Activated CD8-positive, alpha-beta memory T cell treated with anti-CD3 and anti-CD28 coated beads, Interleukin-2, amount 50 U/mL, for 1 hour (primary cell): ENCODE results near the gene AP3S2.
"Not testable (repeated sequence)": the region's sequence is repeated elsewhere in the genome, so short reads cannot be mapped to it uniquely, and the experiment has no call there.

ENCODE experiments used
- DNase-seq: peaks from one replicate; pipeline ENCODE4 v3.0.0-alpha.2; 2020; ENCODE audit errors: extremely low read depth

The AP3S2 gene

GRCh38 chr15:89903015-89903857 lies 9.4 kb upstream of the AP3S2 start:
- DNase-seq = no peak

DNA sequence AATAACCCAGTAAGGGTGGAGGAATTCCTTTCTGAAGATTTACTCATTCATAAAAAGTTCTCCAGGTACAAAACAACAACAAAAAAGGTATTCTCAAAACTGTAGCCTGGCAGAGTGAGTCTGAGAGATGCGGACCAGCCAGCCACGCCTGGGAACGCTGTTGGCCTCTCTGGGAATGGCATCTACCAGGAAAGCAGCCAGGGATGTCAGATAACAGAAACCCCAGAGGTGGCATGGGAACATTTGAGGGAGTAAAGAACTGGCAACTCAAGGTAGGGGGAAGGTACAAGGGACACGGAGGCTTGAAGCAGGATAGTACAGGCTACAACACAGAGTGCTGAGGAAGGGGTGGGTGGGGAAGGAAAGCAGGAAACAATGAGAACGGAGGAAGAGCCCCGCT lies 7.1 kb upstream of the AP3S2 start:
- DNase-seq = no peak

- DNase-seq = no peak
These were observed 6.3 kb upstream of the AP3S2 start for GRCh38 chr15:89899951-89900567.

GRCh38 chr15:89899295-89899945 lies 5.6 kb upstream of the AP3S2 start:
- DNase-seq = no peak

DNA sequence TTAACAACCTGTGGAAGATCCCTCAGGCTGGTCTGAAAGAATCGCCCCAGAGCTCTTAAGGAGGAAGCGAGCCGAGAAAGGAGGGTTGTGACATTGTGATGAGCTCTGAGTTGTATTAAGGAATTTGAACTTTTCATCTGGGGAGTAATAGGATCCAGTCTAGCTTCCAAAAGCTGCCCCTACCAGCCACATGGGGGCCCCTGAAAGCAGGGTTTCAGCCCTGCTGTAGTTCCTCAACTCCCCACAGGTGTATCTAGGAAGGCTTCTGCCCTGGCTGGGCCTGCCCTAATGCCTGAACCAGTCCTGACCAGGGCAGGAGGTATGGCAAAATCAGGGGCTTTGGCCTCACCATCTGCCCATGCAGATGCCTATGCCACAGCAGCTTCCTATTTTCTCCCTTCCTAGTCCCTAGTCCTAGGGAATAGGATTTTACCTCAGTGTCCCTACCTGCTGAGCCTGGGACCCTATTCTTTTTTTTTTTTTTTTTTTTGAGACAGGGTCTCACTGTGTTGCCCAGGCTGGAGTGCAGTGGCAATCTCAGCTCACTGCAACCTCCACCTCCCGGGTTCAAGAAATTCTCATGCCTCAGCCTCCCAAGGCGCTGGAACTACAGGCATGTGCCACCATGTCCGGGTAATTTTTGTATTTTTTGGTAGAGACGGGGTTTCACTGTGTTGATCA lies 5.0 kb upstream of the AP3S2 start:
- no peak for DNase-seq

DNA sequence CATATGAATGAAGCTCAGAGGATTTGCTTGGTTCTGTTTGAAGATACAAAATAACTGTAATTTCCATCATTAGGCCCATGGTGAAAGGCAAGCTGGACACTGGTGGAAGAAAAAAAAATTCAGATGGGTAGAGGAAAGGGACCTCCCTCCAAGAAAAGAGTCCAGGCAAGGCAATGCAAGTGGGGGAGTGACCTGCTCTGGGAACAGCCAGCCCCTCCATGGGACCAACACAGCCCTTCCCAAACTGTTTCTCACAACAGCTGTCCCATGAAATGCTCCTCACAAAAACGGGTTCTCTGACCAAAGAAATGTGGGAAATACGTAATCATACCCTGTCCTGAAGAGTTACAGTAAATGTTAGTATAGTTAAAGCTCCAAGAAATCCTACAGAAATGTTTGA lies 4.4 kb upstream of the AP3S2 start:
- DNase-seq = no peak

DNA sequence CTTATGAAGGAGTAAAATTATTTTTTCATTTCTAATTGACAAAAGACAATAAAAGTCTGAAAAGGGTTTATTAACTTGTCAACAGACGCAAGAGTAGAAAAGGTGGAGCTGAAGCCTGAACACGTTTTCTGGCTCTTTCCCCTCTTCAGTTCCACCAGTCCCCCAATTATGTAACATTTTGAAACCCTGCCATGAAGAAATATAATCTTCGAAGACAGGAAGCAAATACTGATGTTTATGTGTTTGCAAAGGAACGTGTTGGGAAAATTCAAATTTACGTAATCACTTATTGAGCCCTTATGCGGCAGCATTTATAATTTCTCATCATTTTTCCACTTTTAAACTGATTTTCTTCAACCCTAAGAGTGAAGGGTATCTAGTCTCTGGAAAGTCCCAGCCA lies 767 bp downstream of the AP3S2 start:
- DNase-seq = no peak

DNA sequence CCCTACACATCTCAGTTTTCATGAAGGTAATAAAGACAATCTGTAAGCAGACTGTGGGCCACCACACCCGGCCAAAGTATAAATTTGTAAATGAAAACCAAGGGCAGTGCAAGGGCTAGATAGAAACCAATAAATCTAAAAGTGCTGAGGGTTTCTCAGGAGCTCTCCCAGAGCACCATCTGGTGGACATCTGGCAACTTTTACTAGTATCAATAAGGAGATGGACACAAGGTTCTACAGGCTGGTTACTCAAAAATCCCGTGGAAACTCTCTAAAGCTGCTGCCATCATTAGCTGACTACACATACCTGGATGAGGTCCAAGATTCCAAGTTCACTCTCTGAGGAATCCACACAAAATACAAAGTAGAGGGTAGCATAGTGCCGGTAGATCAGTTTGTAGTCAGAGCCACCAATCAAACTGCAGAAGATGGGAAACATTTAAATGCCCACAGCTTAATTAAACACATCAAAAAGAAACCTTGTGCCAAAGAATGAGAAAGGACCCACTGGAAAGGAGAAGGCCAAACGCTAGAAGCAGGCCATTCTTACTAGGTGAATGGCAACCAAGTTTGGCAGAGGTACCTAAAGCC lies 5.5 kb downstream of the AP3S2 start:
- DNase-seq = no peak

- no peak for DNase-seq
These were observed 8.2 kb downstream of the AP3S2 start for GRCh38 chr15:89885611-89886010.

GRCh38 chr15:89885179-89885578 lies 8.6 kb downstream of the AP3S2 start:
- not testable (repeated sequence) for DNase-seq

GRCh38 chr15:89883518-89883917 lies 10.3 kb downstream of the AP3S2 start:
- no peak for DNase-seq

DNA sequence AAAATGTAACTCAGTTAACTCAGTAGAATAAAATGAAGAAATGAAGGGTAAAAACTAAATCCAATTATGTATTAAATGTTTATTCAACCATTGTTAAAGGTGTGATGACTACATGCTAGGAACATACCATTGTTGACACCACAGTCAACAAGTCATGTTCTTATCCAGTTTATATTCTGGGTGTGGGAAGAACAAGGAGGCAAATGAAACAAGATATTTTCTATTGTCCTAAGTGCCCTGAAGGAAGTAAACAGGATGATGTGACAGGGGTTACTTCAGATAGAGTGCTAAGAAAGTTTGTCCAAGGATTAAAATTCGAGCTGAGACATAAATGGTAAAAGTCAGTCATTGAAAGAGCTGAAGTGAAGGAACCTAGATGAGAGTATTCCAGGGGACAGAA lies 13.1 kb downstream of the AP3S2 start:
- DNase-seq = no peak

DNA sequence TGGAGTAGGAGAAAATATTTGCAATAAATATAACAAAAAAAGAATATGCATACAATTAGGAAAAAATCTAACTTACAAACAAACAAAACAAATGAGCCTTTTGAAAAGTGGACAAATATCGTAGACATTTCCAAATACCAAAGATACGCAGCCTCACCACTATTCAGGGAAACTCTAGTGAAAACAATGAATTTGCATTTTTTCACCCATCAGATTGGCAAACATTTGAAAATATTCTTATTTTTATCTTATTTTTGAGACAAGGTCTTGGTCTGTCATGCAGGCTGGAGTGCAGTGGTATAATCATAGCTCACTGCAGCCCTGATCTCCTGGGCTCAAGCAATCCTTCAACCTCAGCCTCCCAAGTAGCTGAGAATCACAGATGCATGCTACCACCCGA lies 15.5 kb downstream of the AP3S2 start:
- DNase-seq = no peak

- no peak for DNase-seq
These were observed 16.7 kb downstream of the AP3S2 start for GRCh38 chr15:89877083-89877425.

DNA sequence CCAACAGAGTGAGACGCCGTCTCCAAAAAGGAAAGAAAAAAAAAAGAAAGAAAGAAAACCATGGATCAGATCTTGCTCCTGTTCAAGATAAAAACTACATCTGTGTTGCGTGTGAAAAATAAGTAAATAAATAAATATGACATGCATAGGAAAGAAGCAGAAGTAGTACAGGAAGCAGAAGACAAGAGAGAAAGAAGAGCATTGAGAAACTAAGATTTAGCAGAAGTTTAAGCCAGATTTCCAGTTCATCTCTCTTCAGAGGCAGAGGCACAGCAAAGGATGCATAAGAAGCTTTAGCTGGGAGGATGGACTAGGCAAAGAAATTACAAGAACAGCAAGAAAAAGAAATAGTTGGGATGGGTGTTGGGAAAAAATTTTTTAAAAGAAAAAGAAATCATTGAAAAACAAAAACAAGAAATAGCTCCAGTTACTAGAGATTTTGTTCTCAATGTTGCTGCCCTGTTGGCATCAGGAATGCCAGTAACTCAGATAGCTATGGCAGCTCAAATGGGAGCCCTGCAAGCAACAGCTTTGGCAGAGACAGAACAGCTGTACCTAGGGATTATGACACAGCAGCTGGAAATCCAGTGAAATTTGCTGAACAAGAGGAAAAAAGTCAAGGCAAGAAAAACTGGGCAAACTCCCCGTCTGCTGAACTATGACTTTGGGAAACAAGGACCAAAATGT lies 17.3 kb downstream of the AP3S2 start:
- DNase-seq = no peak

DNA sequence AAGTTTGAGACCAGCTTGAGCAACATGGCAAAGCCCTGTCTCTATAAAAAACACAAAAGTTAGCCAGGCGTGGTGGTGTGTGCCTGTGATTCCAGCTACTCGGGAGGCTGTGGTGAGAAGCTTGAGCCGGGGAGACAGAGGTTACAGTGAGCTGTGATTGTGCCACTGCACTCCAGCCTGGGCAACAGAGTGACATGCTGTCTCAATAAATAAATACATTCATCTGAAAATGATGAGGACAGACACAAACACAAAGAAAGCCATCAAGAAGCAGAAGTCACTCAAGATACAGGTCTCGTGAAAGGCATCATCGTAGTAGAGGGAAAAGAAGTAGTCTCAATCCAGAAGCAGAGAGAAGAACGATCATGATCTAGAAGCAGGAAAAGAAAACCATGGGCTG lies 18.1 kb downstream of the AP3S2 start:
- no peak for DNase-seq

- peak; percentile 35 for DNase-seq
These were observed 18.7 kb downstream of the AP3S2 start for GRCh38 chr15:89874926-89875564.

GRCh38 chr15:89870688-89871288 lies 23.0 kb downstream of the AP3S2 start:
- no peak for DNase-seq

DNA sequence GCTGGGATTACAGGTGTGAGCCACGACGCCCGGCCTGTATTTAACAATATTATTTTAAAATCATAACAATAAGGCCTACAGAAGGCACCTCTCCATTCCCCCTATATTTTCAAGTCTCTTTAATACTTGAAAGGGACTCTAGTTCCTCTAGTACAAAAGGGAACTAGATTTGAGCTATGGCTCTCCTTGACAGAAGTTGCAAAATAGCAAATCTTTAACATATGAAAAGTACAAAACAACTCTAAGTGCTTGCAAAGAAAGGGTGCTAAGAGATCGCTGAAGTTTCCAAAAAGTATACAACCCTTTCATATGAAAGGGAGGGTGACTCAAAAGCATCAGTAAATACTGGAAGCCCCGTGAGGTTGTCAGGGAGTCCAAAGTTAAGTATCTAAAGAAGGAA lies 23.8 kb downstream of the AP3S2 start:
- DNase-seq = no peak

DNA sequence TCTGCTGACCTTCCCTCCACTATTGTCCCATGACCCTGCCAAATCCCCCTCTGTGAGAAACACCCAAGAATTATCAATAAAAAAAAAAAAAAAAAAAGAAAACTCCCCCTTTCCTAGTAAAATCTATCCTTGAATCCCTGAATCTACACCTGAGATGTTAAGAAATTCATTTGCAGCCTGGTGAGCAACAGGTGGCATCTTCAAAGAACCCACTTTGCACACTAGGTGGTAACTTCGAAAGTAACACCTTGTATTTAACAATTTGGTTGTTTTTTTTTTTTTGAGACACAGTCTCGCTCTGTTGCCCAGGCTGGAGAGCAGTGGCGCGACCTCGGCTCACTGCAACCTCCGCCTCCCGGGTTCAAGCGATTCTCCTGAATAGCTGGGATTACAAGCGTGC lies 24.3 kb downstream of the AP3S2 start:
- not testable (repeated sequence) for DNase-seq
